ENCODE measurements around the gene RNF148.

RNF148 gene

GRCh38 chr7:122658856-122659255, 43.9 kb downstream of the RNF148 start:
- in situ Hi-C loops (cut with HindIII; ENCODE audit: low pct_ligation_motif_present, low pct_unique_long_range_greater_than_20kb, low sequenced_read_pairs) = no loop called here
- no peak for DNase-seq

DNA sequence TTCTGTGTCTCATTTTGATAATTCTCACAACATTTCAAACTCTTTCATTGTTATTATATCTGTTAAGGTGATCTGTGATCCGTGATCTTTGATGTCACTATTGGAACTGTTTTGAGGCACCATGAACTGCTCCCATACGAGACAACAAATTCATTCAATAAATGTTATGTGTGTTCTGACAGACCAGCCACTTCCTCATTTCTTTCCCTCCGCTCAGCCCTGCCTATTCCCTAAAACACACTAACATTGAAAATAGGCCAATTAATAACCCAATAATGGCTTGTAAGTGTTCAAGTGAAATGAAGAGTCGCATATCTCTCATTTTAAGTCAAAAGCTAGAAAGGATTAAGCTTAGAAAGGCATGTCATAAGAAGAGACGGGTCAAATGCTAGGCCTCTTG, 49.0 kb downstream of the RNF148 start:
- in situ Hi-C loops (cut with HindIII; ENCODE audit: low pct_ligation_motif_present, low pct_unique_long_range_greater_than_20kb, low sequenced_read_pairs) = no loop called here
- no peak for DNase-seq

DNA sequence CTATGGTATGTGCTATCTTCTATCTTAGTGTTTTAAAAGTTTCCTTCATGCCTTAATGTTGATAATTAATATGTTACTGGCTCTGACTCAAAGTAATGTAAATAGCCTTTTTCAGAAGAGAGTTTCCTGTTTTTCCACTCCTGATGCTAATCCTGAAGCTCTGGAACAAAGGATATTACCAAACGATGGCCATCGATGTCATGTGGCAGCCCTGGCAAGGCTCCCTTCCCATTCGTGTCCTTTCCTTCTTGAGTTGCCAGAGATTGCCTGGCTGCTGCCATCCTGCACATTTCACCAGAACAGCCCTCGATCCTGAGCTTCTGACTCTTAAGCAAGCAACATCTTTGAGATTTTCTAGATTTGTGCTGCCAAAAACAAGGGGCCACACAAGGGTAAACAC, 49.8 kb downstream of the RNF148 start:
- in situ Hi-C loops (cut with HindIII; ENCODE audit: low pct_ligation_motif_present, low pct_unique_long_range_greater_than_20kb, low sequenced_read_pairs) = no loop called here
- DNase-seq = no peak
